ENCODE data around the gene VCL.

DNA sequence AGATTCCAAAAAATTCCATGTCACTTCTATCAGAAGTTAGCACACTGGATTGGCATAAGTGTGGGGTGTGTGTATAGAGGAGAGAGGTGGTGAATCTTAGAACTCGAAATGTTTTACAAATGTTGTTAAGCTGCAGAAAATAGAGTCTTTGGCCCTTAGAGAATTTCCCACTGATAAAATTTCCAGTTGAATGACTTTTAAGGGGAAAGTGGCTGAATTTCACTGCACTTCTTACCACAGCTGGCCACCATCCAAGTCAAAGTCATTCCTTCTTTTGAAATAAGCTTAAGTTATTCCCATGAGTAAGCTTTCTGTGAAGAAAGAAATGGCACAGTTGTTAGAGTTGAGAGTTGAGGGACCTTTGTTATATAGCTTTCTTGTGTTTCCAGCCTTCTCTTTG lies 13.9 kb downstream of the VCL start:
- TF ChIP-seq, protein P1, sequence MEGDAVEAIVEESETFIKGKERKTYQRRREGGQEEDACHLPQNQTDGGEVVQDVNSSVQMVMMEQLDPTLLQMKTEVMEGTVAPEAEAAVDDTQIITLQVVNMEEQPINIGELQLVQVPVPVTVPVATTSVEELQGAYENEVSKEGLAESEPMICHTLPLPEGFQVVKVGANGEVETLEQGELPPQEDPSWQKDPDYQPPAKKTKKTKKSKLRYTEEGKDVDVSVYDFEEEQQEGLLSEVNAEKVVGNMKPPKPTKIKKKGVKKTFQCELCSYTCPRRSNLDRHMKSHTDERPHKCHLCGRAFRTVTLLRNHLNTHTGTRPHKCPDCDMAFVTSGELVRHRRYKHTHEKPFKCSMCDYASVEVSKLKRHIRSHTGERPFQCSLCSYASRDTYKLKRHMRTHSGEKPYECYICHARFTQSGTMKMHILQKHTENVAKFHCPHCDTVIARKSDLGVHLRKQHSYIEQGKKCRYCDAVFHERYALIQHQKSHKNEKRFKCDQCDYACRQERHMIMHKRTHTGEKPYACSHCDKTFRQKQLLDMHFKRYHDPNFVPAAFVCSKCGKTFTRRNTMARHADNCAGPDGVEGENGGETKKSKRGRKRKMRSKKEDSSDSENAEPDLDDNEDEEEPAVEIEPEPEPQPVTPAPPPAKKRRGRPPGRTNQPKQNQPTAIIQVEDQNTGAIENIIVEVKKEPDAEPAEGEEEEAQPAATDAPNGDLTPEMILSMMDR (IDR thresholded peaks at IDR 0.05): no peak
- no peak for TF ChIP-seq POLR2A (IDR thresholded peaks at IDR 0.05)
- TF ChIP-seq EP300 (IDR thresholded peaks at IDR 0.05): no peak
